ENCODE measurements around the gene SORCS2. TPM values are rescaled to one million over a fixed set of nuclear protein-coding genes. Genes with fewer than 3 reads are reported as not detected.
A peak's percentile ranks its signal among the peaks of the same experiment; 100 is the strongest.

The SORCS2 gene
- total RNA-seq, 2 donors from 2014 or later = 1.5 to 1.7 TPM

DNA sequence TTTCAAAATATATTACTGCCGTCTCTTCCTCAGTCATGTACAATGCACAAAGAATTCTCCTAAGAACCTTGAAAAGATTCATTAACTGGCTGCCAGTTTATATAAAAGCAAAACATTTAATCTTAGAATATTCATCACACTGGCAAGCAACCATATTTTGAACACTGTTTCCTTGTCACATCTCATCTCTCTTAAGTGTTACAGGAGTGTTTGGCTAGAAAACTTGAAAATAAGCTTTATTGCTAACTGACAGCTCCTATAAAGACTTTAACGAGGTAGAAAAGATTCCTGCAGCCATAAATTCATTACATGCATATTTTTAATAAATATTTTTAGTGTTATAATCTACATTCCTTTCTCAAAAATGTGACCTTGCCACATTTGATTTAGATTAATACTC, 597.7 kb downstream of the SORCS2 start:
- peaks cover 9% of the 10 kb centered on the region for H3K36me3 ChIP-seq
- no peaks in the 10 kb centered on the region for H3K9me3 ChIP-seq
- H3K27ac ChIP-seq = peak overlapping the region; percentile 37 to 41
- TF ChIP-seq, protein P1, sequence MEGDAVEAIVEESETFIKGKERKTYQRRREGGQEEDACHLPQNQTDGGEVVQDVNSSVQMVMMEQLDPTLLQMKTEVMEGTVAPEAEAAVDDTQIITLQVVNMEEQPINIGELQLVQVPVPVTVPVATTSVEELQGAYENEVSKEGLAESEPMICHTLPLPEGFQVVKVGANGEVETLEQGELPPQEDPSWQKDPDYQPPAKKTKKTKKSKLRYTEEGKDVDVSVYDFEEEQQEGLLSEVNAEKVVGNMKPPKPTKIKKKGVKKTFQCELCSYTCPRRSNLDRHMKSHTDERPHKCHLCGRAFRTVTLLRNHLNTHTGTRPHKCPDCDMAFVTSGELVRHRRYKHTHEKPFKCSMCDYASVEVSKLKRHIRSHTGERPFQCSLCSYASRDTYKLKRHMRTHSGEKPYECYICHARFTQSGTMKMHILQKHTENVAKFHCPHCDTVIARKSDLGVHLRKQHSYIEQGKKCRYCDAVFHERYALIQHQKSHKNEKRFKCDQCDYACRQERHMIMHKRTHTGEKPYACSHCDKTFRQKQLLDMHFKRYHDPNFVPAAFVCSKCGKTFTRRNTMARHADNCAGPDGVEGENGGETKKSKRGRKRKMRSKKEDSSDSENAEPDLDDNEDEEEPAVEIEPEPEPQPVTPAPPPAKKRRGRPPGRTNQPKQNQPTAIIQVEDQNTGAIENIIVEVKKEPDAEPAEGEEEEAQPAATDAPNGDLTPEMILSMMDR (IDR thresholded peaks at IDR 0.05) = no peak
- no peaks in the 10 kb centered on the region for H3K27me3 ChIP-seq
- H3K4me1 ChIP-seq = peaks cover 0 to 25% of the 10 kb centered on the region in 2 donors
- DNase-seq (ENCODE audit: low spot score) = no peak
- H3K4me3 ChIP-seq = no peak overlapping the region

DNA sequence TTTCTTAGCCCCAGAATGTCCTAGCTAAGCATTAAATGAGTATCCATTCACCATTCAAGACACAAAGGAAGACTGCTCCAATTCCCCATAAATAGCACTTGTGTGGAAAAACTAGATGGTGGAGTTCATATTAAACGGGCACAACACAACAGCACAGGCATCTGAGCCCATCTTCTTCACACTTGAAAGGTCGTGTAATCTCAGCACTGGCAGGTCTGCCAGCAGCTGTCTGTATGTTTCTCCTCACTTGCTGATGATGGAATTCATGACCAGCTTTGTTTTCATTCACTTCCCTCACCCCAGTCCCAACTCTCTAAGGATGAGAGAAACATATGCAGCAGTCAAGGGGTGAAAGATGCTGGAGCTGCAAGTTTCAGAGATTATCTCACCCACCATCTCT, 598.7 kb downstream of the SORCS2 start:
- peaks cover 0 to 25% of the 10 kb centered on the region in 2 donors for H3K4me1 ChIP-seq
- TF ChIP-seq, protein P1 (IDR thresholded peaks at IDR 0.05) = no peak
- no peaks in the 10 kb centered on the region for H3K27me3 ChIP-seq
- no peaks in the 10 kb centered on the region for H3K9me3 ChIP-seq
- H3K36me3 ChIP-seq = peaks cover 6% of the 10 kb centered on the region
- H3K27ac ChIP-seq = peak overlapping the region; percentile 37 to 41
- no peak overlapping the region for H3K4me3 ChIP-seq
- DNase-seq (ENCODE audit: low spot score) = no peak

Small RNA genes within 50 kb of the gene (microRNA-seq; reads per million reads assigned to microRNA genes)
- gene MIR4274 (ENCODE audit: borderline number of aligned reads in 2 of 2, borderline replicate concordance in 1 of 2) = 0 reads per million in 2 donors
- 0 to 0.71 reads per million in 2 donors for gene MIR4798 (ENCODE audit: borderline number of aligned reads in 2 of 2, borderline replicate concordance in 1 of 2)

Other genes starting within 250 kb of the SORCS2 start
- gene TADA2B, start 149.2 kb upstream of the SORCS2 start, total RNA-seq = 10 to 100 TPM; 20.8 to 27.0 TPM
- 10 to 100 TPM; 17.8 to 18.4 TPM for gene GRPEL1, start 124.5 kb upstream of the SORCS2 start, total RNA-seq
- gene PSAPL1, start 242.4 kb downstream of the SORCS2 start, total RNA-seq = under 1 TPM in 1 of 2 donors, not detected in 1; 0.12 TPM